GM12865 (cell line): ENCODE measurements around the gene TMED3.

ENCODE experiments used
- DNase-seq: peaks from one replicate; pipeline ENCODE4 v3.0.0; 2010; ENCODE audit warnings: low read depth
- H3K4me3 ChIP-seq: 2 replicates; pipeline ENCODE4 v1.5.1; 2011; ENCODE audit warnings: mild to moderate bottlenecking, low read depth, low read length, control low read depth
- CTCF ChIP-seq: IDR thresholded peaks from 2 replicates; pipeline ENCODE4 v1.5.1; 2011; ENCODE audit warnings: low read length, control low read depth, low read depth, inconsistent platforms; ENCODE audit not compliant: insufficient read depth; ENCODE audit errors: missing control alignments

The TMED3 gene

DNA sequence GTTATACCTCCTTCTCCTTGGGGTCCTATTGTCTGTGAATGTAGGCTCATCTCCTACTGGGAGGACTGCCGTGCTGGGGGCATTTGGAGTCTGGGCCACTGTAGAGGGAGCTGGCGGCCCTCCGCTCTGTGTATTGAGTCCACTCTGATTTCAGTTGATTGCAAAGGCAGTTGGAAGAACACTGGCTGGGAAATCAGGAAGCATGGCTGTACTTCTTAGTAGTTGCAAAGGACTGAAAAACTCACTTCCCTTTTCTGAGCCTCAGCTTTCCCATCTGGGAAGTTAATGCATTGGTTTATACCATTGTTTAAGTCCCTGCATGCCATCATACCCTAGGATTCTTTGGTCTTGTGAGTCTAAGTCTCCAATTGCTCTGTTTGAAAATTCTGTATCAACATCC is 46.7 kb downstream of the TMED3 start:
- DNase-seq = no peak
- no peak overlapping the region for H3K4me3 ChIP-seq
- TF ChIP-seq CTCF = no peak

DNA sequence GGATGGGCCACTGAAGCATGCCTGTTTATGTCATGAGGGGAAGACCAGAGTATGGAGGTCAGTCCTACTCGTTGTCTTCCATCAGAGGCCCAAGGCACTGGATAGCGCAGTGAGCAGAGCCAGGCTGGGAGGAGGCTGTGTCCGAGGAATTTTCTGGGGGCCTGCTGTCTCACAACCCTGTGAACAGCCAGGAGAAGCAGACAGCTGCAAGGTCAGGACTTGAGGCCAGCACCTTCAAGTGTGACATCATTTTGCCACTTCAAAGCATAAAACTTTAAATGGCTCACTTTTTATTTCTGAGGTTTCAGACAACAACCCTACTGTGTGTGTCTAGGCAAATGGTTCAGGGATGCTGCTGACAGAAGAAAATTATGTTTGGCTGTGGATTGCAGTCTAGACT is 47.2 kb downstream of the TMED3 start:
- no peak for TF ChIP-seq CTCF
- no peak for DNase-seq

DNA sequence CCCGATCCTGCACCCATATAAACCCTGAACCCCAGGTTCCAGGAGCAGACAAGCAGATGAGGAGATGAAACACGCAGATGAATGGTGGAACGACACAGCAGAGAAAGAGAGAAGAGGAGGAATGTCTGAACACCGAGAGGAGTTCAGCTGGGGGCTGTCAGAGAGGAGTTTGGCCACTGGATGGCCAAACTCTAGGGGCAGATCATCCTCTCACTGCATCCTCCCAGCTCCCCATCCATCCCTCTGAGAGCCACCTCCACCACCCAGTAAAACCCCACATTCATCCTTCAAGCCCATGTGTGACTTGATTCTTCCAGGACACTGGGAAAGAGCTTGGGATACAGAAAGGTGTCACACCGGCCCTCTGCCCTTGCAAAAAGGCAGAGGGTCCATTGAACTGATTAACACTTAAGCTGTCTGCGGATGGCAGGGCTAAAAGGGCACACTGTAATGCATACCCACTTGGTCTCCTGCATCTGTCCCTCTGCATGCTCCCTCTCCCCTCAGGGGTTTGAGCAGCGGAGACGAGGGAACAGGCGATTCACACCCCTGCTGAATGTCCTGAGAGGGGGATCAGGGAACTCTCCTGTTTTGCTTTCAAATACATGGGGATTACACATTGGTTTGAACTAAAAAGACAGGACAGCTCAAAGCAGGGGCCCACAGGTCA is 53.8 kb downstream of the TMED3 start:
- no peak for TF ChIP-seq CTCF
- DNase-seq = no peak
- no peak overlapping the region for H3K4me3 ChIP-seq

More for the DNA sequence above, 47.2 kb downstream of the TMED3 start:
- no peak overlapping the region for H3K4me3 ChIP-seq

GRCh38 chr15:79365765-79366164 is 54.9 kb downstream of the TMED3 start:
- no peak for DNase-seq
- no peak for TF ChIP-seq CTCF
- no peak overlapping the region for H3K4me3 ChIP-seq

GRCh38 chr15:79366691-79367090 is 55.8 kb downstream of the TMED3 start:
- no peak overlapping the region for H3K4me3 ChIP-seq
- DNase-seq = no peak
- TF ChIP-seq CTCF = no peak

DNA sequence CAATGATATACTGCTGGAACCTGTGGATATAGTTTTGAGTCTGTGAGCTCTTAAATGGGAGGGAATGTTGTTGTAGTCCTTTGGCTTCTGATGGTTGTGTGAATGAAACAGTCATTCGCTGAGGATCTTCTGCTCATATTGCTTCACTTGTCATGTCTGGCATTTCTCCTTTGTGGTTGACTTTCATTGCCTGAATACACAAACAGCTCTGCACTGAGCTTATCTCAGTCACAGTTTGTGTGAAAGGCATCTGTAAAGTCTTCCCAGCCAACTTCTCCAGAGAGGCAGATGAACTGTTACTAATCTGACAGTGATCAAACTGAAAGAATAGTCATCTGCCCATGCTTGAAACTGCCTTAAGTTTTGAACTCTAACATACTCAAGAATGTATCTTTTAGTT is 59.8 kb downstream of the TMED3 start:
- H3K4me3 ChIP-seq = no peak overlapping the region
- TF ChIP-seq CTCF = no peak
- no peak for DNase-seq

DNA sequence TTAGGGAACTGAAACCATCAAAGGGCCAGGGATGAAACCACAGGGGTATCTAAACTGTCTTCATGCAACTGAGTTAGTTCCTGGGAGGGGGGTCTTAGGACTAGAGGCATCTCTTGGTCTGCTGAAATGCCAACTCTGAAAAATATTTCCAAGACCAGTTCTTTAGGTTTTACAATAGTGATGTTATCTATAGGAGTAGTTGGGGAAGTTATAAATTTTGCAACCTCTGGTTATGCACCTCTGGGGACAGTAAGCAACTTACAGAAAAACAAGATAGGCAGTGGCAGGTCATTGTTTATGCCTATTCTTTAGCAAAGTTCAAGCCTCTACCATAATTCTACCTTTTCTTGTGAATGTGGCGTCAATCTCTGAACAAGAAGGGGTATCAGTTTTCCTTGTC is 60.7 kb downstream of the TMED3 start:
- no peak for DNase-seq
- TF ChIP-seq CTCF = no peak
- H3K4me3 ChIP-seq = no peak overlapping the region
